Mesenchymal stem cell (in vitro differentiated cells and primary cell): Measurements from ENCODE around the gene ERGIC1.

Source experiments
- DNase-seq: peaks from one replicate; pipeline ENCODE4 v3.0.0-alpha.2; 2013
- H2AFZ ChIP-seq: one replicate; pipeline ENCODE4 v1.6.1; 2013; ENCODE audit warnings: low read depth, mild to moderate bottlenecking, control low read depth, inconsistent platforms, low read length, moderate library complexity
- H2AK5ac ChIP-seq: 2 replicates; pipeline ENCODE4 v1.6.1; 2013; ENCODE audit warnings: low read length, moderate library complexity, mild to moderate bottlenecking, inconsistent platforms; ENCODE audit not compliant: severe bottlenecking
- H2BK120ac ChIP-seq: one replicate; pipeline ENCODE4 v1.6.1; 2013; ENCODE audit warnings: low read depth, mild to moderate bottlenecking, inconsistent platforms, low read length, moderate library complexity
- H2BK12ac ChIP-seq, 2 experiments: one replicate each; pipeline ENCODE4 v1.6.1; 2013; ENCODE audit warnings: inconsistent platforms in 2 of 2, low read length in 2 of 2, mild to moderate bottlenecking in 2 of 2, moderate library complexity in 2 of 2, control low read depth in 1 of 2
- H2BK15ac ChIP-seq: one replicate; pipeline ENCODE4 v1.6.1; 2013; ENCODE audit warnings: mild to moderate bottlenecking, low read depth, inconsistent platforms; ENCODE audit not compliant: poor library complexity, severe bottlenecking
- H2BK5ac ChIP-seq: 2 replicates; pipeline ENCODE4 v1.6.1; 2013; ENCODE audit warnings: low read depth, mild to moderate bottlenecking, low read length, control low read depth, inconsistent platforms; ENCODE audit not compliant: poor library complexity, severe bottlenecking
- H3K14ac ChIP-seq, 2 experiments: one replicate each; pipeline ENCODE4 v1.6.1; 2013; ENCODE audit warnings: inconsistent platforms in 2 of 2, low read length in 2 of 2, control low read depth in 1 of 2, mild to moderate bottlenecking in 1 of 2, moderate library complexity in 1 of 2
- H3K18ac ChIP-seq, 2 experiments: one replicate each; pipeline ENCODE4 v1.6.1; 2013; ENCODE audit warnings: inconsistent platforms in 2 of 2, low read length in 2 of 2, control low read depth in 1 of 2, low read depth in 1 of 2, mild to moderate bottlenecking in 1 of 2
- H3K23ac ChIP-seq, 2 experiments: one replicate each; pipeline ENCODE4 v1.6.1; 2013; ENCODE audit warnings: inconsistent platforms in 2 of 2, low read length in 2 of 2, mild to moderate bottlenecking in 2 of 2, moderate library complexity in 2 of 2, control low read depth in 1 of 2
- H3K27ac ChIP-seq: 2 replicates; pipeline ENCODE4 v1.5.1; 2013; ENCODE audit warnings: mild to moderate bottlenecking, moderate library complexity, low read length, control low read depth, inconsistent platforms; ENCODE audit not compliant: poor library complexity, severe bottlenecking
- H3K27me3 ChIP-seq, 2 experiments: 2 replicates each; pipeline versions ENCODE4 v1.6.1 to v1.7.0; 2013; ENCODE audit warnings: low read length in 2 of 2, mild to moderate bottlenecking in 2 of 2, moderate library complexity in 2 of 2, control low read depth in 1 of 2, inconsistent platforms in 1 of 2; ENCODE audit not compliant: control insufficient read depth in 1 of 2, insufficient read depth in 1 of 2
- H3K36me3 ChIP-seq, 2 experiments: 2 replicates each; pipeline versions ENCODE4 v1.6.1 to v1.7.0; 2013; ENCODE audit warnings: low read length in 2 of 2, control low read depth in 1 of 2, inconsistent platforms in 1 of 2, low read depth in 1 of 2, mild to moderate bottlenecking in 1 of 2; ENCODE audit not compliant: insufficient read depth in 2 of 2, control insufficient read depth in 1 of 2
- H3K4ac ChIP-seq, 2 experiments: one replicate each; pipeline ENCODE4 v1.6.1; 2013; ENCODE audit warnings: inconsistent platforms in 2 of 2, low read length in 2 of 2, mild to moderate bottlenecking in 2 of 2, moderate library complexity in 2 of 2, control low read depth in 1 of 2, low read depth in 1 of 2
- H3K4me1 ChIP-seq: 2 replicates; pipeline ENCODE4 v1.6.1; 2013; ENCODE audit warnings: low read depth, low read length, control low read depth; ENCODE audit not compliant: control insufficient read depth, insufficient read depth
- H3K4me2 ChIP-seq: 2 replicates; pipeline ENCODE4 v1.6.1; 2013; ENCODE audit warnings: low read length, mild to moderate bottlenecking, inconsistent platforms; ENCODE audit not compliant: poor library complexity, severe bottlenecking
- H3K4me3 ChIP-seq, 2 experiments: 2 replicates each; pipeline versions ENCODE4 v1.5.1 to v1.7.0; 2013; ENCODE audit warnings: low read length in 2 of 2, mild to moderate bottlenecking in 2 of 2, control low read depth in 1 of 2, low read depth in 1 of 2; ENCODE audit not compliant: insufficient read depth in 1 of 2
- H3K79me1 ChIP-seq: replicated peaks from 2 replicates; pipeline ENCODE4 v1.6.1; 2013; ENCODE audit warnings: mild to moderate bottlenecking, control low read depth, low read length, inconsistent platforms; ENCODE audit not compliant: poor library complexity, severe bottlenecking
- H3K9ac ChIP-seq: 2 replicates; pipeline ENCODE4 v1.7.0; 2013; ENCODE audit warnings: mild to moderate bottlenecking, low read length, moderate library complexity
- H3K9me3 ChIP-seq: 2 replicates; pipeline ENCODE4 v1.7.0; 2013; ENCODE audit warnings: mild to moderate bottlenecking, low read length; ENCODE audit not compliant: control insufficient read depth
- H4K8ac ChIP-seq: one replicate; pipeline ENCODE4 v1.6.1; 2013; ENCODE audit warnings: inconsistent platforms, mild to moderate bottlenecking, low read length, moderate library complexity
- H4K91ac ChIP-seq: one replicate; pipeline ENCODE4 v1.6.1; 2013; ENCODE audit warnings: mild to moderate bottlenecking, low read length, inconsistent platforms
- WGBS: methylation state at CpG from one replicate; pipeline ENCODE4 v1.1.7; 2013; ENCODE audit warnings: mixed read lengths; 5-methylcytosine and 5-hydroxymethylcytosine counted together

Gene ERGIC1

GRCh38 chr5:172973931-172974330, 139.9 kb downstream of the ERGIC1 start:
- no peak overlapping the region for H3K27ac ChIP-seq
- no peak overlapping the region for H2BK12ac ChIP-seq
- no peak overlapping the region for H2BK120ac ChIP-seq
- no peak overlapping the region for H3K18ac ChIP-seq
- no peak overlapping the region for H3K4ac ChIP-seq
- no peak overlapping the region for H3K23ac ChIP-seq
- H3K9me3 ChIP-seq: no peaks in the 10 kb centered on the region
- no peak for DNase-seq
- no peak overlapping the region for H2AK5ac ChIP-seq
- no peaks in the 10 kb centered on the region for H3K79me1 ChIP-seq
- no peak overlapping the region for H2AFZ ChIP-seq
- H3K36me3 ChIP-seq: peaks cover 8 to 13% of the 10 kb centered on the region in 2 experiments
- no peak overlapping the region for H3K4me2 ChIP-seq
- H2BK5ac ChIP-seq: no peak overlapping the region
- no peak overlapping the region for H4K91ac ChIP-seq
- H3K9ac ChIP-seq: peak overlapping the region; percentile 41
- no peak overlapping the region for H3K4me3 ChIP-seq
- no peak overlapping the region for H2BK15ac ChIP-seq
- peaks cover 0 to 4% of the 10 kb centered on the region in 2 experiments for H3K27me3 ChIP-seq
- no peak overlapping the region for H4K8ac ChIP-seq
- H3K14ac ChIP-seq: no peak overlapping the region
- H3K4me1 ChIP-seq: peaks cover 8% of the 10 kb centered on the region
- WGBS: 93% methylated on average over 7 of the region's 8 CpGs

- peaks cover 9% of the 10 kb centered on the region for H3K4me1 ChIP-seq
- H3K23ac ChIP-seq: no peak overlapping the region
- no peak for DNase-seq
- no peak overlapping the region for H3K4me2 ChIP-seq
- H3K79me1 ChIP-seq: no peaks in the 10 kb centered on the region
- peaks cover 0 to 4% of the 10 kb centered on the region in 2 experiments for H3K27me3 ChIP-seq
- H3K36me3 ChIP-seq: peaks cover under 1 to 1% of the 10 kb centered on the region in 2 experiments
- no peak overlapping the region for H2AFZ ChIP-seq
- H2BK12ac ChIP-seq: no peak overlapping the region
- H3K4me3 ChIP-seq: no peak overlapping the region
- H3K9ac ChIP-seq: no peak overlapping the region
- no peak overlapping the region for H2BK5ac ChIP-seq
- H3K4ac ChIP-seq: no peak overlapping the region
- no peak overlapping the region for H3K18ac ChIP-seq
- no peak overlapping the region for H3K27ac ChIP-seq
- no peak overlapping the region for H2AK5ac ChIP-seq
- H2BK15ac ChIP-seq: no peak overlapping the region
- no peak overlapping the region for H4K8ac ChIP-seq
- H2BK120ac ChIP-seq: no peak overlapping the region
- H4K91ac ChIP-seq: no peak overlapping the region
- no peak overlapping the region for H3K14ac ChIP-seq
- WGBS: 93% methylated on average over 5 of the region's 11 CpGs
- no peaks in the 10 kb centered on the region for H3K9me3 ChIP-seq
Measured at GRCh38 chr5:172975289-172975688, 141.2 kb downstream of the ERGIC1 start.

- Histone ChIP-seq H3K18ac (no peak overlapping the region), H2AK5ac (no peak overlapping the region), H4K8ac (no peak overlapping the region), H3K27me3 (peaks cover 0 to 4% of the 10 kb centered on the region in 2 experiments), H3K23ac (no peak overlapping the region), H2BK5ac (no peak overlapping the region), H3K79me1 (no peaks in the 10 kb centered on the region), H4K91ac (no peak overlapping the region), H2BK15ac (no peak overlapping the region), H2AFZ (no peak overlapping the region), H2BK12ac (no peak overlapping the region), H3K9me3 (no peaks in the 10 kb centered on the region), H3K4me3 (no peak overlapping the region), H3K4me2 (no peak overlapping the region), H3K9ac (no peak overlapping the region), H3K4ac (no peak overlapping the region), H3K27ac (no peak overlapping the region), H3K4me1 (peaks cover 2% of the 10 kb centered on the region), H3K14ac (no peak overlapping the region), H3K36me3 (no peaks in the 10 kb centered on the region), H2BK120ac (no peak overlapping the region)
- WGBS: 59% methylated on average over 4 of the region's 4 CpGs
- peak; percentile 76 for DNase-seq
Measured at GRCh38 chr5:172979778-172980177, 145.7 kb downstream of the ERGIC1 start.

GRCh38 chr5:172981931-172982330, 147.9 kb downstream of the ERGIC1 start:
- Histone ChIP-seq H3K4me2 (no peak overlapping the region), H3K18ac (no peak overlapping the region), H3K36me3 (peaks cover 5 to 12% of the 10 kb centered on the region in 2 experiments), H2BK15ac (peak overlapping the region; percentile 77), H3K4ac (no peak overlapping the region), H3K9me3 (no peaks in the 10 kb centered on the region), H3K4me1 (peaks cover 2% of the 10 kb centered on the region), H3K4me3 (no peak overlapping the region), H3K23ac (no peak overlapping the region), H4K91ac (no peak overlapping the region), H2BK12ac (no peak overlapping the region), H2BK120ac (no peak overlapping the region), H3K14ac (no peak overlapping the region), H4K8ac (no peak overlapping the region), H2BK5ac (no peak overlapping the region), H2AFZ (no peak overlapping the region), H3K27me3 (peaks cover 0 to 4% of the 10 kb centered on the region in 2 experiments), H3K79me1 (no peaks in the 10 kb centered on the region), H2AK5ac (no peak overlapping the region), H3K9ac (no peak overlapping the region), H3K27ac (no peak overlapping the region)
- DNase-seq: no peak
- 95% methylated on average over 7 of the region's 7 CpGs for WGBS
